Anterior cingulate cortex (tissue), 58 donors: ENCODE measurements around the gene APOB.

Experiments used
- DNase-seq, 58 donors: peaks; one replicate each; lab custom pipeline; 2025; lab: John Stamatoyannopoulos, UW

APOB gene

DNA sequence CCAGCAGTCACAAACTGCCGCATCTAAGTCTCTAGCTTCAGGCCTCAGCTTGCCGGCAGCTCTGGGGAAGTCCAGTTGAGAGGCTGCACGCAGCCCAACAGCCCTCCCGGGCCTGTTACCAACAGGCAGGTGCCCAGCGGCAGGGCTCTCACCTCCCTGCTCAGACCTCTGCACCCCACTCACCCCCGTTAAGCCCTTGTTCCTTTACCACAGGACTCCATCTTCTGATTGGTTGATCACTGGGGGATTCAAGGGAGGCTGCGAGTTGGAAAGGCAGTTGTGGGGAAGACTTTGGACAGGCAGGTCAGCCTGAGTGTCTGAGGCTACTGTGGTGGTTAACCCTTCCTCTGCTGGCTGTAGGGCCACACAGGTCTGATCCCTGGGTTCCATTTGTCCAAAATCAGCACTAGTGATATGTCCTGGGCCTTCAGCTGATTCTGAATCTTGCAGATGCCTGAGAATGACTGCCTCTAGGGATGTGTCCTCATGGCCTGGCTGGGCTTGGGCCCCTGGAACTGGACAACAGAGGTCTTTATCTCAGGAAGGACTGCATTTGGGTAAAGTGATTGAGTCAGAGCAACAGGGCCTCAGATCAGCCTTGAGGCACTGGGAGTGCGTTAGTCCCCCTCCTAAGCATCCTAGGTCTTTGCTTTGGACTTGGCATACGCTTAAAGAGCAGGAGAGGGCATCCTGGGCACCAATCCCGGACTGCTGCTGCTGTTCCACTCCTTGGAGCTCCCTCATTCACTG, 88.4 kb downstream of the APOB start:
- no peak for DNase-seq

DNA sequence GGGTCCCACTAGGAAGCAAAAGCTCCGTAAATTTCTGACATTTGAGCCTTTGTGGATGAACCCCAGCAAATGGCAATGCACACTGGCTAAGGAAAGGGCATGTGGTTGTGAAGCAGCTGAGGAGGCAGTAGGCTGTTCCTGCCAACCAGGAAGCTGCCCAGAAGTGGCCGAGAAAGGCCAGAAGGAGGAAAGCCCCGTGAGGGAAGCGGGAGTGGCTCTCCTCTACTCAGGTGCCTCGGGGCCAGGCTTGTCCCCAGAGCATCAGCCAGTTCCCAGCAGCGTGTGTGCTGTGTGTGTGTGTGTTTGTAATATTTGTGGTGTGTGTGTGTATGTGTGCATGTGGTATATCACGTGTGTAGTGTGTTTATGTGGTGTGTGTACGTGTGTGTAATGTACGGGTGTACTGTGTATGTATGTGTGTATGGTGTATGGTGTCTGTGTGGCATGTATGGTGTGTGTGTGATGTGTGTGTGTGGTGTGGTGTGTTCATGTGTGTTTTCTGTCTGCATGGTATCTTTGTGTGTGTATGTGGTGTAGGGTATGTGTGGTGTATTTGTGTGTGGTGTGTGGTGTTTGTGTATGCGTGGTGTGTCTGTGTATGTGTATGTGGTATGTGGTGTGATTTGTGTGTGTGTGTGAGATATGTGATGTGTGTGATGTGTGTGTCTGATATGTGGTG, 90.6 kb downstream of the APOB start:
- no peak for DNase-seq
